Psoas muscle (tissue), 8 donors: ENCODE data around the gene SCYGR4. TPM values are rescaled to one million over a fixed set of nuclear protein-coding genes. Genes with fewer than 3 reads are reported as not detected.

Experiments used
- ATAC-seq, 4 donors: fragments of 200-7000 bp; cut with Tn5 transposase; one replicate each; pipeline ENCODE4 v1.9.1; 2020; ENCODE audit warnings: moderate library complexity in 3 of 4, mild to moderate bottlenecking in 2 of 4
- DNase-seq, 2 donors: peaks; one replicate each; pipeline ENCODE4 v3.0.0-alpha.2; 2020
- H3K27ac ChIP-seq: fragments of 200-600 bp; one replicate; pipeline ENCODE4 v1.8.0; 2022
- H3K27me3 ChIP-seq, 3 donors: fragments of 200-600 bp in 1 of 3; one replicate each; pipeline versions ENCODE4 v1.6.1 to v1.8.0; 2013 to 2022; ENCODE audit warnings: low read length in 2 of 3, mild to moderate bottlenecking in 2 of 3, moderate library complexity in 1 of 3; ENCODE audit not compliant: insufficient read depth in 3 of 3
- H3K36me3 ChIP-seq, 2 donors: fragments of 200-600 bp in 1 of 2; one replicate each; pipeline versions ENCODE4 v1.6.1 to v1.8.0; 2013 to 2022; ENCODE audit warnings: low read depth in 1 of 2, mild to moderate bottlenecking in 1 of 2, moderate library complexity in 1 of 2; ENCODE audit not compliant: insufficient read depth in 1 of 2
- H3K4me1 ChIP-seq: fragments of 200-600 bp; one replicate; pipeline ENCODE4 v1.8.0; 2022
- H3K4me3 ChIP-seq: fragments of 200-600 bp; one replicate; pipeline ENCODE4 v1.8.0; 2022; ENCODE audit warnings: mild to moderate bottlenecking
- H3K9me3 ChIP-seq: fragments of 200-600 bp; one replicate; pipeline ENCODE4 v1.8.0; 2022
- CTCF ChIP-seq: fragments of 200-600 bp; IDR thresholded peaks from one replicate; pipeline ENCODE4 v1.8.0; 2022; ENCODE audit warnings: antibody characterized with exemption
- WGBS, 3 donors: extraction: QIAGEN DNeasy Blood & Tissue Kit; methylation state at CpG; one replicate each; pipeline versions ENCODE4 v1.1.6 to v1.1.7; 2013; 5-methylcytosine and 5-hydroxymethylcytosine counted together
- intact Hi-C, 2 donors: fragments of 100-400 bp; cut with DNase I; formaldehyde crosslinking; loops; one replicate each; pipeline versions ENCODE4 v1.11.0 to v1.14.2; 2022
- long read RNA-seq, 2 donors: library from polyadenylated mRNA; unstranded; transcript quantifications; one replicate each; pipeline ENCODE4 v2.0.0, GENCODE V29; 2021
- polyA plus RNA-seq, 3 donors: library from polyadenylated mRNA; stranded (reverse); fragments of 200-250 nt; gene quantifications; one replicate each; pipeline ENCODE4 v1.2.3, GENCODE V29; 2013
- total RNA-seq, 4 donors: library from RNA; stranded (reverse); fragmentation: NEBNext Ultra II Directional in 2 of 4; extraction: Animal tissue kit (Norgen Biotek cat#: 25700) in 2 of 4; gene quantifications; one replicate each; pipeline versions ENCODE4 v1.2.1 to v1.2.4, GENCODE V29; 2021 to 2023
- donor health status: healthy with polysubstance abuse.
- donor health status: DM: no; HTN: no; CAD: no; lungs with moderate emphysema.
- donor health status: Bipolar disorder and iron deficiency.
- donor health status: healthy.
- donor health status: DM: yes; HTN: yes; CAD: no.
- donor health status: DM: no; HTN: no; CAD: no.
- donor health status: DM: no; HTN: no; CAD: no.
- donor health status: DM: yes; HTN: yes; CAD: no.

SCYGR4 gene
- not detected for total RNA-seq
- polyA plus RNA-seq = not detected
- long read RNA-seq, donor 1 = 0 reads
- long read RNA-seq, donor 2 = 0 reads

GRCh38 chr2:227617316-227618230, at the start of gene SCYGR4:
Gene SCYGR4, plus strand, starts transcription at chr2:227617498. Its CDS starts 0 bp downstream, at chr2:227617498.
- DNase-seq (no peak), ATAC-seq (no peak)
- no peak for TF ChIP-seq CTCF
- intact Hi-C loops = no loop called here
- Histone ChIP-seq H3K27me3 (peaks cover 0 to 4% (median 0%) of the 10 kb centered on the region in 3 donors), H3K36me3 (no peaks in the 10 kb centered on the region), H3K27ac (no peak within 1 kb of the TSS), H3K4me3 (no peak within 1 kb of the TSS), H3K9me3 (no peaks in the 10 kb centered on the region), H3K4me1 (no peaks in the 10 kb centered on the region)
- 40 to 56% (median 45%) methylated on average over 20 of the region's 20 CpGs for WGBS, 3 donors

- Histone ChIP-seq H3K4me1 (no peaks in the 10 kb centered on the region), H3K9me3 (no peaks in the 10 kb centered on the region), H3K36me3 (no peaks in the 10 kb centered on the region), H3K4me3 (no peak overlapping the region), H3K27ac (no peak overlapping the region), H3K27me3 (no peaks in the 10 kb centered on the region)
- intact Hi-C loops = no loop called here
- ATAC-seq (no peak), DNase-seq (no peak)
- no peak for TF ChIP-seq CTCF
- 83 to 88% (median 83%) methylated on average over 2 of the region's 2 CpGs for WGBS, 3 donors
Observed at GRCh38 chr2:227568852-227569169, 48.5 kb upstream of the SCYGR4 start.

GRCh38 chr2:227570615-227571014, 46.7 kb upstream of the SCYGR4 start:
- ATAC-seq = no peak
- Histone ChIP-seq H3K4me1 (no peaks in the 10 kb centered on the region), H3K4me3 (no peak overlapping the region), H3K36me3 (no peaks in the 10 kb centered on the region), H3K9me3 (no peaks in the 10 kb centered on the region), H3K27me3 (no peaks in the 10 kb centered on the region), H3K27ac (no peak overlapping the region)
- no peak for DNase-seq
- TF ChIP-seq CTCF = no peak
- WGBS, 3 donors = 19 to 45% (median 29%) methylated on average over 1 of the region's 1 CpG
- intact Hi-C loops = no loop called here

GRCh38 chr2:227576110-227576509, 41.2 kb upstream of the SCYGR4 start:
- Histone ChIP-seq H3K4me1 (no peaks in the 10 kb centered on the region), H3K36me3 (no peaks in the 10 kb centered on the region), H3K9me3 (no peaks in the 10 kb centered on the region), H3K27ac (no peak overlapping the region), H3K27me3 (no peaks in the 10 kb centered on the region), H3K4me3 (no peak overlapping the region)
- intact Hi-C loops = no loop called here
- TF ChIP-seq CTCF = no peak
- ATAC-seq (no peak), DNase-seq (no peak)

- DNase-seq (no peak), ATAC-seq (no peak)
- H3K4me1 ChIP-seq = no peaks in the 10 kb centered on the region
- H3K4me3 ChIP-seq = no peak overlapping the region
- 65 to 76% (median 76%) methylated on average over 2 of the region's 2 CpGs for WGBS, 3 donors
- no peak overlapping the region for H3K27ac ChIP-seq
- H3K36me3 ChIP-seq = no peaks in the 10 kb centered on the region
- TF ChIP-seq CTCF = no peak
- no peaks in the 10 kb centered on the region for H3K9me3 ChIP-seq
- no peaks in the 10 kb centered on the region for H3K27me3 ChIP-seq
- intact Hi-C loops = no loop called here
Observed at GRCh38 chr2:227576812-227577211, 40.5 kb upstream of the SCYGR4 start.
